8988T (cell line): ENCODE results near the gene ASMTL.
"Not testable (repeated sequence)": the region's sequence is repeated elsewhere in the genome, so short reads cannot be mapped to it uniquely, and the experiment has no call there.

Experiments used
- DNase-seq: peaks from one replicate; pipeline ENCODE4 v3.0.0; 2011

The ASMTL gene

DNA sequence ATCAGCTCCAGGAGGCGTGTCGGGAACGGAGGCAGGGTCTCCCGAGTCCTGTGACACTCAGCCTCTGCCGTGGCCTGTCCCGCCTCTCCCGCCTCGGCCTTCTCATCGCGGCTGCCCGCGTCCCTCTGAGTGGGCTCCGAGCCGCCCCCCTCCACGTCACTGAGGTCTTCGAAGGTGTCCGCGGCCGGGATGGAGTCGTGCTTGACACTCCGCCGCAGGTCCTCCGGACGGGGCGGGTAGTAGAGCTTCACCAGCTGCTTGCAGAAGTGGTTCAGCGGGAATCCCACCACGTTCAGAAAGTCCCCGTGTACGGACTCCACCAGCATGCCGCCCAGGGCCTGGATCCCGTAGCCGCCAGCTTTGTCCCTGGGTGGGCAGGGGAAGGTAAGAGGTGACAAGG is 25.0 kb downstream of the ASMTL start:
- DNase-seq, result no peak

DNA sequence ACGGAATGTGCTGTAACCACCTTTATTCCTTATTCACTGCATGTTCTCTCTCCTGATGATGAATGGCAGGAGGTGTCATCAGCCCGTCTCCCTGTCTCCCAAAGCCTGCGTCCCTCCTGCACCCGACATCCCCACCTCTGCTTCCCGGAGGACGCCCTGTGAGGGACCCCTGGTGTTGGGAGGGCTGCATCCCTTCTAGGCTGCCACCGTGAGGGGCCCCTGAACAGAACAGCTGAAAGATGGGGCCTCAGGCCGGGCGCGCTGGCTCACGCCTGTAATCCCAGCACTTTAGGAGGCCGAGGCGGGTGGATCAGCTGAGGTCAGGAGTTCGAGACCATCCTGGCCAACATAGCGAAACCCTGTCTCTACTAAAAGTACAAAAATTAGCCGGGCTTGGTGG is 26.4 kb downstream of the ASMTL start:
- not testable (repeated sequence) for DNase-seq

DNA sequence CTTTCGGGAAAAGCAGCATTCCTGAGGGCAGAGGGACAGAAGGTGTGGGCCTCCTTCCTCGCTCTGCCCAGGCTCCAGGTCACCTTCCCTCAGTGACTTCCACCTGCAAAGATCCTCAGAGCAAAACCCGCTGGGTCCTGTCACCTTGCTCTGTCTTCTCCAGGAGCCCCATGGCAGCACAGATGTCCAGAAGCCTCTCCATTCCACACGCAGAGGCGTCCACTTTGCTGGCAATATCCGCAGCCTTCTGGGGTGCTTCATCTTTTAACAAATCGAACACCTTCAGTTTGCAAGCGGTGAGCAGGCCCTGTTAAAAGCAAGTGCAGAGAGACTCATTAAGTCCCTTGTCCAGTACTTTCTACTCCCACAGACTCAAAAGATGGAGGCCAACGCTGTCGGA is 27.3 kb downstream of the ASMTL start:
- no peak for DNase-seq

DNA sequence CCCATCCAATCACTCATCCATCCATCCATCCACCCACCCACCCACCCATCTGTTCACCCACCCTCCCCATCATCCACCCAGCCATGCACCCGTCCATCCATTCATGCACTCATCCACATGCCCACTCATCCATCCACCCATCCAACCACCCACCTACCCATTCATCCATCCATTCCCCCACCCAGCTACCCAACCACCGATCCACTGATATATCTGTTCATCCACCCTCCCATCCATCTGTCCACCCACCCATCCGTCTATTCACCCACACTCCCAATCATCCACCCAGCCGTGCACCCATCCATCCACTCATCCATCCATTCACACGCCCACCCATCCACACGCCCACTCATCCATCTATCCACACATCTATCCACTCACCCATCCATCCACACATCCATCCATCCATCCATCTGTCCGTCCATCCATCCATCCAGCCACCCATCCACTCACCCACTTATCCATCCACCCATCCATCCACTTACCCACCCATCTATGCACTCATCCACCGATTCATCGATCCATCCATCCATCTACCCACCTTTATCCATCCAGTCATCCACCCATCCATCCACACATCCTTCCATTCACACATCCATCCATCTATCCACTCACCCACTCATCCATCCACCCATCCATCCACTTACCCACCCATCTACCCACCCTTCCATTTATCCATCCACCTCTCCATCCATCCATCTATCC is 28.4 kb downstream of the ASMTL start:
- no peak for DNase-seq

DNA sequence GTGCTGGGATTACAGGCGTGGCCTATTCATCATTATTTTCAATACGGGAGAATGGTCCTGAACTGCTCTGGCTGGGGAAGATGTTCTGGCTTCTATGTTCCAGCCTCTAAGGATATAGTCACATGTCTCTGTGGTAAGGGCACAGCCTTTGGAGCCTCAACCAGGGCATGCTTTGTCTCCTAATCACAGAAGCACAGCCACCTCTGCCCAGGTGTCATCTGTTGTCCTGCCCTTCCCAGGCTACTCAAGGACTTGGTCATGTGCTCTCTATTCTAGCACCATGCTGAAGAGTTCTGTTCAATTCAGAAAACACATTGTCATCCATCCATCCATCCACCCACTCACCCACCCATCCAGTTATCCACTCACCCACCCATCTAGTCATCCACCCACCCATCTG is 29.5 kb downstream of the ASMTL start:
- no peak for DNase-seq

DNA sequence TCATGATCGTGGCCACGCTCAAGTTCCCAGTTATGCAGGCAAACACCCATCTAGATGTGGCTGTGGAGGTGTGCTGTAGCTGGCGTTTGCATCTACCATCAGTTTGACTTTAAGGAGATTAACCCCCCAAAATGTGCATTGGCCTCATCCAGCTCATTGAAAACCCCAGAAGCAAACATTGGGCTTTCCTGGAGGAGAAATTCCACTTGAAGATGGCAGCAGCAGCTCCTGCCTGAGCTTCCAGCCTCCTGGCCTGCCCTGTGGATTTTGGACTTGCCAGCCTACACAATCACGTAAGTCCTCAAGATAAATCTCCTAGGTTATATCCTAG is 30.6 kb downstream of the ASMTL start:
- DNase-seq, result no peak

DNA sequence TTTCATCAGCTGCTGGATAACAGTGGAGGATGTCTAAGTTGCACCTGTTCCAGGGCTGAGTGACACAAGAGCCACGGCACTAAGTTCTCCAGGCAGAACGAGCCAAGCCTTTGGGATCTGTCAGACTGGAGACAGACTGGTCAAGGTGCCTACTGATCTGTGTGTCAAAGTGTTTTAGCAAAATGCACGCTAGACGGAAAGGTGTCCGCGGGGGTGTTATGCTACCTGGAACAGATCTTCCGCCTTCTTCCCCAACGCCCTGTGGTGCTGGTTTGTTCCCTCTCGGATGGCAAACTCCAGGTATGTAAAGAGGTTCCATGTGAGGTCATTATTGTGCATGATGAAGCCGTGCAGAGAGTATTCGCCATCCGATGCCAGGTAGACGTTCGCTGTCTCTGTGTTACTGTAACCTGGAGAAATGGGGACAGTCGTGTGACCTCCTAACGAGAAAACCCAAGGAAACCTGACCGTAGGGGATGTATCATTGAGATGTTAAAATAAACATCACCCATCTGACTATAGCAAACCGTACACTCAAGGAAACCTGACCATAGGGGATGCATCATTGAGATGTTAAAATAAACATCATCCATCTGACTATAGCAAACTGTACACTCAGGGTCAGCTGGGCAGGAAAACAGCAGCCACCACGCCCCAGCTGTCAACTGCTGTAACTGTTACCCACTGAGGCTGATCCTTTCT is 31.1 kb downstream of the ASMTL start:
- DNase-seq, result no peak

DNA sequence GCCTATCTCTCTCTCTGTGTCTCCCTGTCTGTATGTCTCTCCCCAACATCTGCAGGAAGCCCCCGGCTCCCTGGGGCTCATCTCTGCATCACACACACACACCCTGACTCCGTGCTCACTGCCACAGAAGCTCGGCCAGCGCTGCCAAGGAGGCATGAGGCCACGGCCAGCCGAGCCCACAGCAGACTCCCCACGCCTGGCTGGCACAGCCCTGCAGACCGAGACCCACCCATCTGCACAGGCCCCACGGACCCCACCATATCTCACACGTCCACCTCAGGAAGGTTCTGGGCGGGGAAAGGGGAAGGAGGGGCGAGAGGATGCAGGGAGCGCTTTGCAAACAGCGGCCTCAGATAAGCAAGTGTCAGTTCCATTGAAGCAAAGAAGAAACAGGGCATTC is 32.3 kb downstream of the ASMTL start:
- DNase-seq, result no peak

DNA sequence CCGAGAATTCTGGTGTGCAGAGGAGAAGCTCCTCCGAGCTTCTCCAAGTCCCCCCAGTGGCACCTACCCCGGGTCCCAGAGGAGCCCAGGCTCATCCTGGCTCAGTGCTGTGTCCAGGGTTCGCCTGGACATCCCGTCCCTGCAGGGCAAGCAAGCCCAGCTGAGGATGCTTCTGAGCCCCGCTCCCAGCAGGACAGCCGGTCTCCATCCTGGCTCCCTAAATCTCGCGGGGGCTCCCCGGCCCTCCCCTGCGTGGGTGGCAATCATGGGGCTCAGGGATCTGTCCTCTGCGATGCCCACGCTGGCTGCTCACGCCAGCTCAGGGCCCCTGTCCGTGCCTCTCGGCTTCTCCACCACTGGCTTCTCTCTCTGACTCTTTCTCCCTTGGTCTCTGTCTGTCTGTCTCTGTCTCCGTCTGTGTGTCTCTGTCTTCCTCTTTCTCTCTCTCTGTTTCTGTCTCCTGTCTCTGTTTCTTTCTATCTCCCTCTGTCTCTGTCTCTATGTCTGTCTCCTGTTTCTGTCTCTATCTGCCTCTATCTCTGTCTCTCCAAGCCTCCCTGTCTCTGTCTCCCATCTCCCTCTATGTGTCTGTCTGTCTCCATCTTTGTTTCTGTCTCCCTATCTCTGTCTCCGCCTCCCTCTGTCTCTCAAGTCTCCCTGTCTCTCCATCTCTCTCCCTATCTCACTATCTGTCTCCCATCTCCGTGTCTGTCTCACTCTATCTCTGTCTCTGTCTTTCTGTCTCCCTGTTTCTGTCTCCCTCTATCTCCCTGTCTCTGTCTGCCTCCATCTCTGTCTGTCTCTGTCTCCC is 33.0 kb downstream of the ASMTL start:
- DNase-seq, result no peak

DNA sequence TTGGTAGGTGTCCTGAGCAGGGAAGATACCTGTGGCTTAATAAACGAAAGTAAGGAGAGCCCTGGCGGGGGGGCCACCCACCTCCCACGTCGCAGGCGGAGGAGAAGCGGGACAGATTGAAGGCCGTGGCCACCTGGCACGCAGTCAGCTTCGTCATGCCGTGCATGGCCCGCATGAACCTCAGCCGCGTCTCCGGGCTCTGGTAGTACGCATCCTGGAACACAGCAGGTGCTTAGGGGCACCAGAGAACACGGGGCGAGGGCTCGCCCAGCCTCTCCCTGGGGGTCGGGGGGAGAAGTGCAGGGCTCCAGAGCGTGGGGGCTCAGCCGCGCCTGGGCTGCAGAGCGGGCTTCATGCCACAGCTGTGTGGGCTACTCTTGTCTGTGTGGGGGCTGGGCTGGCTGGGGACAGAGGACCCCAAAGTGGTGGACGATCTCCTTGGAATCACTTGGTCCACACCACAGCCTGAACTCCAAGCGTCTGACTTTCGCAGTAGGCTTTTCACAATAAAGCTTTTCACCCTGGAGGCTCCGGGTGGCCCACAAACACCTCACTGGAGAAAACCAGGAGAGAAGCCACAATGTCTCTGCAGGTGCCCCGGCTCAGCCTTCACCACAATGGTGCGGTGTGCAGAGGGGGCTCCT is 33.7 kb downstream of the ASMTL start:
- DNase-seq, result no peak

DNA sequence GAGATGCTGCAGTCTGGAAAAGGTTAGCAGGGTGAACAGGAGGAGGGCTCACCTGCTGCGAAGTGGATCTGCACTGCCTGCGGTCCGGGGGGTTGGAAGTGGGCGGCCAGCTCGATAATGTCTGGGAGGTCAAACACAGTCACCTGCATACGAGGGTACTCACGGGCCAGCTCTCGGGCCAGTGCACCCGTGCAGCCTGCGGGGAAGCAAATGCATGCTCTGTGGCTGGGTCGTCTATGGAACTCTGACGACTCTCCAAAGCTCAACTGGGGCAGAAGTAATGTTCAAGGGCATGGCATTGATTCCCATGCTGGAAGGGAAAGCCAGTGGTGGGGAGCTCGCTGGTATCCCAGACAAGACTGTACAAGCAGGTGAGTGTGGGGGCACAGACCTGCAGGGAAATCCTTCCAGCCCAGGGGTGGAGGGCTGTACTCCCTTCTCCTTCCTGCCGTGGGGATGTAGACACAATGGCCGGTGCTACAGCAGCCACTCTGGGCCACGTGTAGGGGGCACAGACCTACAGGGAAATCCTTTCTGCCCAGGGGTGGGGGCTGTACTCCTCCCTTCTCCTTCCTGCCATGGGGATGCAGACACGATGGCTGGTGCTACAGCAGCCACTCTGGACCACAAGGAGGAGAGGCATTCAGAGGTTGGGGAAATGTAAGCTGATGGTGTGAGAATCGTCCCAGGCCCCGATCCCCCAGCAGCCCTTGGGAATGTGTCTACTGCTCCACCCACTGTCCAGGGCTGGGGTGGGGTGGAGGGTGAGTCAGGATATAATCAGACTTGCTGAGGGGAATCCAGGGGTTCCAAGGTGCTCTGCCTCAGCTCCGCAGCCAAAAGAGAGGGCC is 34.6 kb downstream of the ASMTL start:
- DNase-seq, result no peak

DNA sequence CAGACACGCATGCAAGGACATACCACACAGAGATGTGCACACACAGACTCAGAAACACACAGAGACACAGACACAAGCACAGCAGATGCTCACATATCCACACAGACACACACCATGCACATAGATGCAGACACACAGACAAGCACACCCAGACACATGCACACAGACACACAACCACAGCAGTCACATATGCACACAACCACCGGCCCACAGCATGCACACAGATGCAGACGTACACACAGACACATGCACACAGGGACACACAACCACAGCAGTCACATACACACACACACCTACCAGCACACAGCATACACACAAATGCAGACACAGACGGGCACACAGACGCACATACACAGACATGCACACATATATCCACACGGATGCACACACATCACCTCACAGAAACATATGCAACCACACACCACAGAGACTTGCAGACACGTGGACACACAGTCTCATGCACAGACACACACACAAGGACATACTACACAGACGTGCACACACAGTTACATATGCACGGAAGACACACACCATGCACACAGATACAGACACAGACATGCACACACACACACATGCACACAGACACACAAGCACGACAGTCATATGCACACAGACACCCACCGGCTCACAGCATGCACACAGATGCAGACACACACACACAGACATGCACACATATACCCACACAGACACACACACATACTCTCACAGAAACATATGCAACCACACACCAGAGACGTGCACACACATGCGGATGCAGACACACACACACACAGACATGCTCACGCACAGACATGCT is 35.5 kb downstream of the ASMTL start:
- no peak for DNase-seq

DNA sequence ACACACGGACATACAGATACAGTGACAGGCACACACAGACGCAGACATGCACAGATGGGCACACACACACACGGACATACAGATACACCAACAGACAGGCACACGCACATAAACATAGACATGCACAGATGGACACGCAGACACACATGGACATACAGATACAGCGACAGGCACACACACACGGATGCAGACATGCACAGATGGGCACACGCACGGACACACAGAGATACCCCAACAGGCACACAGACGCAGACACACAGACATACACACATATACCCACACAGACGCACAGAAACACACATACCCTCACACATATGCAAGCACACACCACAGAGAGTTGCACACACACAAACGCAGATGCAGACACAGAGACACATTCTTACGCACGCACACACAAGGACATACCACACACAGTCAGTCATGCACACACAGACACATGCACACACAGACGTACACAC is 36.4 kb downstream of the ASMTL start:
- DNase-seq, result no peak

DNA sequence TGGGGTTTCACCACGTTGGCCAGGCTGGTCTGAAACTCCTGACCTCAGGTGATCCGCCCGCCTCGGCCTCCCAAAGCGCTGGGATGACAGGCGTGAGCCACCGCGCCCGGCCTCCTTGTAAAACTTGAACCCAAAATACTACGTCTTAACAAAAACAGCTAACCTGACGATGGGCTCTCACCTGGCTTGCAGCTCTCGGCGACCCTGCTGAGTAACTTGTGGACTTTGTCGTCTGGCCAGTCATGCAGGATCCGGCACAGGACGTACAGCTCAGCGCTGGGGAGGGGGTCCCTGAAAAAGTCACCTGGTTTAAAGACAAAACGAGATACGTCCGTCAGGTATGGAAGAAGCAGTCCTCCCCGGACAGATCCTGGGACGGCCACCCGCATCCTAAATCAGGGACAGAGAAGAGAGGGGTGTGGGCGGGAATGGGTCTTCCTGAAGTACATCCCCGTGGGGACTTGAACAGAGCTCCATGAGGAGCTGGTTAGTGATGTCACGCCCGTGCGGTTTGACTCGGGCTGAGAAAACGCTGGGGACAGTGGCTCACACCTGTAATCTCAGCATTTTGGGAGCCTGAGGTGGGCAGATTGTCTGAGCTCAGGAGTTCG is 40.1 kb downstream of the ASMTL start:
- no peak for DNase-seq

DNA sequence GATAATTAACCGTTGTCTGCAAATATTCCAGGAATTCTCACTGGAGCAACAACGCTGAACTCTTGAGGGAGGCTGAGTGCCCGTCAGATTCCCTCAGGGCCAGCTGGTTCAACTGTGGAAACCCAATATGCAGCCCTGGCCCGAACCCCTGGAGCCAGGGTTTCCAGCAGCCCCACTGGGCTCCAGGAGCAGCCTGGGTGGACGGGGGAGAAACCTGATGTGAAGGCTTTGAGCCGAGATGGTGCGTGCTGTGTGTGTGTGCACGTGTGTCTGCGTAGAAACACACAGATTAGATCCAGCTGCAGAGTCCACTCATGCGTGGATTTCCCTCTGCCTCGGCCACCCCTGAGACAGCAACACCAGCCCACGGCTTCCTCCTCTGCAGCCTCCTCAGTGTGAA is 41.4 kb downstream of the ASMTL start:
- DNase-seq, result no peak

DNA sequence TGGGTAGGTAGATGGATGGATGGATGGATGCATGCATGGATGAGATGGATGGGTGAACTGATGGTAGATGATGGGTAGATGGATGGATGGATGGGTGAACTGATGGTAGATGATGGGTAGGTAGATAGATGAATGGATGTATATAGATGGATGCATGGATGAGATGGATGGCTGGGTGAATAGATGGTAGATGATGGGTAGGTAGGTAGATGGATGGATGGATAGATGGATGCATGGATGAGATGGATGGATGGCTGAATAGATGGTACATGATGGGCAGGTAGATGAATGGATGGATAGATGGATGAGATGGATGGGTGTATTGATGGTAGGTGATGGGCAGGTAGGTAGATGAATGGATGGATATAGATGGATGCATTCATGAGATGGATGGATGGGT is 45.7 kb downstream of the ASMTL start:
- DNase-seq, result no peak

DNA sequence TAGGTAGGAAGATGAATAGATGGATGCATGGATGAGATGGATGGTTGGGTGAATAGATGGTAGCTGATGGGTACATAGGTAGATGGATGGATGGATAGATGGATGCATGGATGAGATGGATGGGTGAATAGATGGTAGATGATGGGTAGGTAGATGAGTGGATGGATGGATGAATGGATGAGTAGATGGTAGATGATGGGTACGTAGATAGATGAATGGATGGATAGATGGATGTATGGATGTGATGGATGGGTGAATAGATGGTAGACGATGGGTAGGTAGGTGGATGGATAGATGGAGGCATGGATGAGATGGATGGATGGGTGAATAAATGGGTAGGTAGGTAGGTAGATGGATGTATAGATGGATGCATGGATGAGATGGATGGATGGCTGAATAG is 46.9 kb downstream of the ASMTL start:
- DNase-seq, result not testable (repeated sequence)

DNA sequence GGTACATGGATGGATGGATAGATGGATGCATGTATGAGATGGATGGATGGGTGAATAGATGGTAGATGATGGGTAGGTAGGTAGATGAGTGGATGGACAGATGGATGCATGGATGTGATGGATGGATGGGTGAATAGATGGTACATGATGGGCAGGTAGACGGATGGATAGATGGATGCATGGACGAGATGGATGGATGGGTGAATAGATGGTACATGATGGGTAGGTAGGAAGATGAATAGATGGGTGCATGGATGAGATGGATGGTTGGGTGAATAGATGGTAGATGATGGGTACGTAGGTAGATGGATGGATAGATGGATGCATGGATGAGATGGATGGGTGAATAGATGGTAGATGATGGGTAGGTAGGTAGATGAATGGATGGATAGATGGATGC is 48.8 kb downstream of the ASMTL start:
- not testable (repeated sequence) for DNase-seq

DNA sequence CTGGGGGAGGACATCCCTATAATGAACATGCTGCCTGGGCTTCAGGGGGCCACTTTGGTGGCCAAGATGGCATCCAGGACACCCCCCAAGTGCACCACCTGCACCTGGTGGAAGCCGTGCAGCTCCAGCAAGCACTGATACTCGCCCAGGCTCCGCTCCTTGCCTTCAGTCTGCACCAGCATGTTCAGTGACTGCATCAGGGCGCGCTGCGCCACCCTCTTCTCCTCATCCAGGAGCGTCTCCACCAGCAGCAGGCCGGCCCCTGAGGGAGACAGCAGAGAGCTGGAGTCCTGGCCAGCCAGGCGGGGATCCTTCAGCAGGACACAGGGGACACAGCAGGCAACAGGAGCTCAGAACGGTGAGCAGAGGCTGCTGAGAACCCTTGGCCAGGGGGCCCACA is 49.5 kb downstream of the ASMTL start:
- no peak for DNase-seq

DNA sequence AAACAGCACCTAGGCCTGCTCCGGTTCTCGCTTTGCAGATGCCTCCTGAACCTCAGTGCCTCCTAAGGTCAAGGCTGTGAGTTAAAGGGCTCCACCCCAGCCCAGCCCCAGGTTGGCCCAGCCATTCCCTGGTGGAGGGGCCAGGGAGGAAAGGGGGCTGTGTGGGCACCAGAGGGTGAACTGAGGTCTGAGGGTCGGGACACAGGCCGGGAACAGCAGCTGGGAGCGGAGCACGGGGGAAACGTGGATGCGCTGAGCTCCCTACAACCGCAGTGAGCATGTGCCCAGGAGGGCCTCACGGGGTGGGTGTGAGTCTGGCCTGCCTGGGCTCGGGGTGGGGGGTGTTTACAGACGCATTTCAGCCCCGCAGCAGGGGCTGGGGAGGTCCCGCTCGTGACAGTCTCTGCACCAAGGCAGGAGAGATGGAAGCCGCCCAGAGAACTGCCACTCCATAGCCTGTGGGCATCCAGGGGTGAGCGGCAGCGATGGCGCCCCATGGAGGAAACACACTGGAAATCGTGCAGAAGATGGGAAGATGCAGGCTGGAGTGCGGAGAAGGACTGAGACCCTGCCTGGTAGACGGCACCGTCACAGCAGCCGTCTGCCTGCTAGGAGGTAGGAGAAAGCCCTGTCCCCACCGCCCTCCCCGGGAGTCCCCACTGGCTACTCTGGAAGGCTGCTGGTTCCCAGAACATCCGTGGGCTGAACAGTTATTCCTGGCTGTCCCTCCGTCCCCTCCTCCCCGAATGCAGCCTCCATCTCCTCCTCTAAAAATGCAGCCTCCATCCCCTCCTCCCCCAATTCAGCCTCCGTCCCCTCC is 50.9 kb downstream of the ASMTL start:
- no peak for DNase-seq
